HEK293 (cell line): ENCODE results near the gene ZNF616.

ENCODE experiments used
- CTCF ChIA-PET: fragments of 350-600 bp; formaldehyde crosslinking; extraction: SDS; loops from one replicate; lab custom pipeline; 2021; ENCODE audit warnings: antibody characterized with exemption; lab: Yijun Ruan, JAX
- POLR2A ChIA-PET: fragments of 300-600 bp; formaldehyde crosslinking; extraction: SDS; loops from one replicate; lab custom pipeline; 2020; ENCODE audit warnings: antibody characterized with exemption, inconsistent platforms; lab: Yijun Ruan, JAX
- H3K27ac ChIP-seq: fragments of 200-500 bp; sonication (Bioruptor generic); 2 replicates; pipeline ENCODE4 v1.5.1; 2014; ENCODE audit warnings: low read depth, low read length, control low read depth, inconsistent platforms; ENCODE audit errors: extremely low read depth
- H3K36me3 ChIP-seq, 2 experiments: fragments of 200-500 bp in 1 of 2; sonication (Bioruptor generic) in 1 of 2; 1 replicate in 1 of 2; 2 replicates in 1 of 2; pipeline ENCODE4 v1.5.1; 2014 to 2017; ENCODE audit warnings: inconsistent platforms in 2 of 2, low read length in 2 of 2; ENCODE audit not compliant: control insufficient read depth in 2 of 2, insufficient read depth in 1 of 2
- H3K4me1 ChIP-seq: fragments of 200-500 bp; sonication (Bioruptor generic); 2 replicates; pipeline ENCODE4 v1.5.1; 2014; ENCODE audit warnings: mild to moderate bottlenecking, low read length, inconsistent platforms; ENCODE audit not compliant: control insufficient read depth, insufficient read depth
- H3K4me3 ChIP-seq: 2 replicates; pipeline ENCODE4 v1.5.1; 2011; ENCODE audit warnings: low read depth, mild to moderate bottlenecking, control low read depth, low read length, moderate library complexity
- H3K9me3 ChIP-seq: fragments of 200-500 bp; sonication (Bioruptor generic); 2 replicates; pipeline ENCODE4 v1.5.1; 2014; ENCODE audit warnings: low read depth, low read length, inconsistent platforms; ENCODE audit not compliant: control insufficient read depth, insufficient read depth
- AEBP2 ChIP-seq: fragments of 450-650 bp; formaldehyde crosslinking; IDR thresholded peaks from 2 replicates; pipeline ENCODE4 v1.5.1; 2016; ENCODE audit warnings: missing biosample characterization, missing genetic modification characterization, borderline replicate concordance
- GFI1B ChIP-seq: fragments of 450-650 bp; formaldehyde crosslinking; IDR thresholded peaks from 2 replicates; pipeline ENCODE4 v1.5.1; 2016; ENCODE audit warnings: missing biosample characterization, missing genetic modification characterization
- GLI4 ChIP-seq: fragments of 450-650 bp; formaldehyde crosslinking; IDR thresholded peaks from 2 replicates; pipeline ENCODE4 v1.5.1; 2016; ENCODE audit warnings: missing biosample characterization, missing genetic modification characterization
- GLIS2 ChIP-seq: fragments of 450-650 bp; formaldehyde crosslinking; IDR thresholded peaks from 2 replicates; pipeline ENCODE4 v1.5.1; 2016; ENCODE audit warnings: missing biosample characterization, missing genetic modification characterization
- HOXD13 ChIP-seq: sonication (generic); formaldehyde crosslinking; IDR thresholded peaks from 2 replicates; pipeline ENCODE4 v1.8.0; 2022; ENCODE audit warnings: missing genetic modification reagents, borderline replicate concordance
- KLF10 ChIP-seq: fragments of 450-650 bp; IDR thresholded peaks from 2 replicates; pipeline ENCODE4 v1.5.1; 2018; ENCODE audit warnings: missing biosample characterization, mild to moderate bottlenecking, missing genetic modification characterization
- OVOL3 ChIP-seq: fragments of 450-650 bp; formaldehyde crosslinking; IDR thresholded peaks from 2 replicates; pipeline ENCODE4 v1.5.1; 2016; ENCODE audit warnings: missing biosample characterization, missing genetic modification characterization
- ZBTB10 ChIP-seq: fragments of 450-650 bp; formaldehyde crosslinking; IDR thresholded peaks from 2 replicates; pipeline ENCODE4 v1.5.1; 2016; ENCODE audit warnings: missing biosample characterization, missing genetic modification characterization
- ZEB2 ChIP-seq: fragments of 450-650 bp; formaldehyde crosslinking; IDR thresholded peaks from 2 replicates; pipeline ENCODE4 v1.5.1; 2016; ENCODE audit warnings: missing biosample characterization, missing genetic modification characterization
- ZFHX2 ChIP-seq: fragments of 450-650 bp; formaldehyde crosslinking; conservative IDR thresholded peaks from 2 replicates; pipeline ENCODE4 v1.5.1; 2016; ENCODE audit warnings: missing biosample characterization, missing genetic modification characterization
- ZFP37 ChIP-seq: fragments of 450-650 bp; formaldehyde crosslinking; IDR thresholded peaks from 2 replicates; pipeline ENCODE4 v1.5.1; 2016; ENCODE audit warnings: missing biosample characterization, missing genetic modification characterization
- ZNF121 ChIP-seq: fragments of 450-650 bp; formaldehyde crosslinking; IDR thresholded peaks from 2 replicates; pipeline ENCODE4 v1.5.1; 2016; ENCODE audit warnings: missing biosample characterization, missing genetic modification characterization
- ZNF23 ChIP-seq: fragments of 450-650 bp; formaldehyde crosslinking; IDR thresholded peaks from 2 replicates; pipeline ENCODE4 v1.5.1; 2016; ENCODE audit warnings: missing biosample characterization, missing genetic modification characterization, borderline replicate concordance
- ZNF266 ChIP-seq: fragments of 450-650 bp; formaldehyde crosslinking; IDR thresholded peaks from 2 replicates; pipeline ENCODE4 v1.5.1; 2016; ENCODE audit warnings: missing biosample characterization, missing genetic modification characterization, low read depth
- ZNF529 ChIP-seq: fragments of 450-650 bp; formaldehyde crosslinking; IDR thresholded peaks from 2 replicates; pipeline ENCODE4 v1.5.1; 2017; ENCODE audit warnings: missing genetic modification characterization, missing biosample characterization; ENCODE audit not compliant: insufficient replicate concordance
- ZNF580 ChIP-seq: fragments of 450-650 bp; formaldehyde crosslinking; IDR thresholded peaks from 2 replicates; pipeline ENCODE4 v1.5.1; 2016; ENCODE audit warnings: missing biosample characterization, missing genetic modification characterization
- ZNF621 ChIP-seq: fragments of 450-650 bp; formaldehyde crosslinking; IDR thresholded peaks from 2 replicates; pipeline ENCODE4 v1.5.1; 2017; ENCODE audit warnings: missing biosample characterization, missing genetic modification characterization
- ZNF629 ChIP-seq: fragments of 450-650 bp; formaldehyde crosslinking; IDR thresholded peaks from 2 replicates; pipeline ENCODE4 v1.5.1; 2017; ENCODE audit warnings: missing biosample characterization, missing genetic modification characterization
- ZNF768 ChIP-seq: fragments of 450-650 bp; formaldehyde crosslinking; IDR thresholded peaks from 2 replicates; pipeline ENCODE4 v1.5.1; 2018; ENCODE audit warnings: missing biosample characterization, mild to moderate bottlenecking, missing genetic modification characterization
- TF ChIP-seq, protein P1 (sequence below): fragments of 450-650 bp; formaldehyde crosslinking; conservative IDR thresholded peaks from 2 replicates; pipeline ENCODE4 v1.5.1; 2016; ENCODE audit warnings: low read depth, missing biosample characterization, missing genetic modification characterization
- TF ChIP-seq, protein P2 (sequence below): fragments of 450-650 bp; formaldehyde crosslinking; IDR thresholded peaks from 2 replicates; pipeline ENCODE4 v1.5.1; 2016; ENCODE audit warnings: missing biosample characterization, missing genetic modification characterization, low read depth
- TF ChIP-seq, protein P3 (sequence below): fragments of 450-650 bp; formaldehyde crosslinking; IDR thresholded peaks from 2 replicates; pipeline ENCODE4 v1.5.1; 2016; ENCODE audit warnings: missing biosample characterization, missing genetic modification characterization

The ZNF616 gene

GRCh38 chr19:52101866-52102562, 37.7 kb downstream of the ZNF616 start (continued):
- TF ChIP-seq, protein P1, sequence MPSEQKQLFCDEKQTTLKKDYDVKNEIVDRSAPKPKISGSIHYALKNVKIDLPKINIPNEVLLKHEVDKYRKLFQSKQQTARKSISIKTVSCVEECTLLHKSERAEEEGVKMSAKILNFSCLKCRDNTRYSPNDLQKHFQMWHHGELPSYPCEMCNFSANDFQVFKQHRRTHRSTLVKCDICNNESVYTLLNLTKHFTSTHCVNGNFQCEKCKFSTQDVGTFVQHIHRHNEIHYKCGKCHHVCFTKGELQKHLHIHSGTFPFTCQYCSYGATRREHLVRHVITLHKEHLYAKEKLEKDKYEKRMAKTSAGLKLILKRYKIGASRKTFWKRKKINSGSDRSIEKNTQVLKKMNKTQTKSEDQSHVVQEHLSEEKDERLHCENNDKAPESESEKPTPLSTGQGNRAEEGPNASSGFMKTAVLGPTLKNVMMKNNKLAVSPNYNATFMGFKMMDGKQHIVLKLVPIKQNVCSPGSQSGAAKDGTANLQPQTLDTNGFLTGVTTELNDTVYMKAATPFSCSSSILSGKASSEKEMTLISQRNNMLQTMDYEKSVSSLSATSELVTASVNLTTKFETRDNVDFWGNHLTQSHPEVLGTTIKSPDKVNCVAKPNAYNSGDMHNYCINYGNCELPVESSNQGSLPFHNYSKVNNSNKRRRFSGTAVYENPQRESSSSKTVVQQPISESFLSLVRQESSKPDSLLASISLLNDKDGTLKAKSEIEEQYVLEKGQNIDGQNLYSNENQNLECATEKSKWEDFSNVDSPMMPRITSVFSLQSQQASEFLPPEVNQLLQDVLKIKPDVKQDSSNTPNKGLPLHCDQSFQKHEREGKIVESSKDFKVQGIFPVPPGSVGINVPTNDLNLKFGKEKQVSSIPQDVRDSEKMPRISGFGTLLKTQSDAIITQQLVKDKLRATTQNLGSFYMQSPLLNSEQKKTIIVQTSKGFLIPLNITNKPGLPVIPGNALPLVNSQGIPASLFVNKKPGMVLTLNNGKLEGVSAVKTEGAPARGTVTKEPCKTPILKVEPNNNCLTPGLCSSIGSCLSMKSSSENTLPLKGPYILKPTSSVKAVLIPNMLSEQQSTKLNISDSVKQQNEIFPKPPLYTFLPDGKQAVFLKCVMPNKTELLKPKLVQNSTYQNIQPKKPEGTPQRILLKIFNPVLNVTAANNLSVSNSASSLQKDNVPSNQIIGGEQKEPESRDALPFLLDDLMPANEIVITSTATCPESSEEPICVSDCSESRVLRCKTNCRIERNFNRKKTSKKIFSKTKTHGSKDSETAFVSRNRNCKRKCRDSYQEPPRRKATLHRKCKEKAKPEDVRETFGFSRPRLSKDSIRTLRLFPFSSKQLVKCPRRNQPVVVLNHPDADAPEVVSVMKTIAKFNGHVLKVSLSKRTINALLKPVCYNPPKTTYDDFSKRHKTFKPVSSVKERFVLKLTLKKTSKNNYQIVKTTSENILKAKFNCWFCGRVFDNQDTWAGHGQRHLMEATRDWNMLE (tag by site-specific recombination), result peak; percentile 70
- TF ChIP-seq OVOL3 (tag by site-specific recombination) (no peak), ZFHX2 (tag by site-specific recombination) (no peak), HOXD13 (no peak), GLI4 (tag by site-specific recombination) (no peak), ZNF580 (tag by site-specific recombination) (no peak), ZNF768 (tag by site-specific recombination) (no peak)
- TF ChIP-seq, protein P2, sequence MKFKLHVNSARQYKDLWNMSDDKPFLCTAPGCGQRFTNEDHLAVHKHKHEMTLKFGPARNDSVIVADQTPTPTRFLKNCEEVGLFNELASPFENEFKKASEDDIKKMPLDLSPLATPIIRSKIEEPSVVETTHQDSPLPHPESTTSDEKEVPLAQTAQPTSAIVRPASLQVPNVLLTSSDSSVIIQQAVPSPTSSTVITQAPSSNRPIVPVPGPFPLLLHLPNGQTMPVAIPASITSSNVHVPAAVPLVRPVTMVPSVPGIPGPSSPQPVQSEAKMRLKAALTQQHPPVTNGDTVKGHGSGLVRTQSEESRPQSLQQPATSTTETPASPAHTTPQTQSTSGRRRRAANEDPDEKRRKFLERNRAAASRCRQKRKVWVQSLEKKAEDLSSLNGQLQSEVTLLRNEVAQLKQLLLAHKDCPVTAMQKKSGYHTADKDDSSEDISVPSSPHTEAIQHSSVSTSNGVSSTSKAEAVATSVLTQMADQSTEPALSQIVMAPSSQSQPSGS (tag by site-specific recombination), result no peak
- TF ChIP-seq, protein P3, sequence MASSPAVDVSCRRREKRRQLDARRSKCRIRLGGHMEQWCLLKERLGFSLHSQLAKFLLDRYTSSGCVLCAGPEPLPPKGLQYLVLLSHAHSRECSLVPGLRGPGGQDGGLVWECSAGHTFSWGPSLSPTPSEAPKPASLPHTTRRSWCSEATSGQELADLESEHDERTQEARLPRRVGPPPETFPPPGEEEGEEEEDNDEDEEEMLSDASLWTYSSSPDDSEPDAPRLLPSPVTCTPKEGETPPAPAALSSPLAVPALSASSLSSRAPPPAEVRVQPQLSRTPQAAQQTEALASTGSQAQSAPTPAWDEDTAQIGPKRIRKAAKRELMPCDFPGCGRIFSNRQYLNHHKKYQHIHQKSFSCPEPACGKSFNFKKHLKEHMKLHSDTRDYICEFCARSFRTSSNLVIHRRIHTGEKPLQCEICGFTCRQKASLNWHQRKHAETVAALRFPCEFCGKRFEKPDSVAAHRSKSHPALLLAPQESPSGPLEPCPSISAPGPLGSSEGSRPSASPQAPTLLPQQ (tag by site-specific recombination), result no peak

- TF ChIP-seq GLIS2 (no peak), ZNF23 (tag by site-specific recombination) (no peak), ZFP37 (tag by site-specific recombination) (0 out of 2 replicates have a peak, but pooled peaks have one; percentile 27), GFI1B (tag by site-specific recombination) (no peak), AEBP2 (no peak), KLF10 (no peak), ZNF266 (tag by site-specific recombination) (no peak), ZNF621 (tag by site-specific recombination) (no peak), ZBTB10 (no peak), ZNF529 (tag by site-specific recombination) (no peak), ZNF629 (tag by site-specific recombination) (peak; percentile 18; the same call in 1 of the 2 replicates), ZNF121 (no peak), ZEB2 (tag by site-specific recombination) (no peak)
- CTCF ChIA-PET, result no interaction called here
- POLR2A ChIA-PET, result no interaction called here
Observed at GRCh38 chr19:52099497-52100138, 40.1 kb downstream of the ZNF616 start.

More at GRCh38 chr19:52099497-52100138, 40.1 kb downstream of the ZNF616 start:
- Histone ChIP-seq H3K9me3 (peaks cover 2% of the 10 kb centered on the region), H3K27ac (no peak overlapping the region), H3K4me1 (no peaks in the 10 kb centered on the region), H3K4me3 (no peak overlapping the region), H3K36me3 (no peaks in the 10 kb centered on the region)
